HCT116 (cell line): ENCODE measurements around the gene DOCK3.

ENCODE experiments used
- CEBPB ChIP-seq: IDR thresholded peaks from 2 replicates; pipeline ENCODE4 v1.6.1; 2012; ENCODE audit warnings: low read depth
- CTCF ChIP-seq, 3 experiments: fragments of 200-600 bp in 1 of 3; sonication (generic) in 1 of 3; IDR thresholded peaks in 2 of 3; conservative IDR thresholded peaks in 1 of 3; 2 replicates each; pipeline ENCODE4 v1.5.1; 2012 to 2017; ENCODE audit warnings: low read depth in 2 of 3, low read length in 2 of 3, antibody characterized with exemption in 1 of 3, borderline replicate concordance in 1 of 3, control low read depth in 1 of 3, mild to moderate bottlenecking in 1 of 3, mixed read lengths in 1 of 3, mixed run types in 1 of 3, moderate library complexity in 1 of 3; ENCODE audit not compliant: insufficient read depth in 1 of 3
- EGR1 ChIP-seq: IDR thresholded peaks from 2 replicates; pipeline ENCODE4 v1.6.1; 2012; ENCODE audit warnings: low read depth
- EZH2 ChIP-seq: fragments of 200-600 bp; sonication (generic); IDR thresholded peaks from 2 replicates; pipeline ENCODE4 v1.6.1; 2017; ENCODE audit warnings: antibody characterized with exemption, mixed run types
- JUND ChIP-seq: IDR thresholded peaks from 2 replicates; pipeline ENCODE4 v1.6.1; 2012
- POLR2A ChIP-seq: IDR thresholded peaks from 2 replicates; pipeline ENCODE4 v1.7.0; 2011; ENCODE audit warnings: borderline replicate concordance; ENCODE audit not compliant: insufficient read depth, insufficient read length; ENCODE audit errors: extremely low read depth
- POLR2AphosphoS5 ChIP-seq: IDR thresholded peaks from 2 replicates; pipeline ENCODE4 v1.6.1; 2011; ENCODE audit warnings: mild to moderate bottlenecking, low read depth, low read length, moderate library complexity
- REST ChIP-seq: IDR thresholded peaks from 2 replicates; pipeline ENCODE4 v1.6.1; 2012; ENCODE audit warnings: low read depth
- SIN3A ChIP-seq: IDR thresholded peaks from 2 replicates; pipeline ENCODE4 v1.6.1; 2012; ENCODE audit warnings: low read depth
- SP1 ChIP-seq: IDR thresholded peaks from 2 replicates; pipeline ENCODE4 v1.6.1; 2012; ENCODE audit warnings: low read depth
- TCF7L2 ChIP-seq: IDR thresholded peaks from 2 replicates; pipeline ENCODE4 v1.7.0; 2011; ENCODE audit warnings: borderline replicate concordance, inconsistent platforms; ENCODE audit not compliant: insufficient read depth, insufficient read length; ENCODE audit errors: extremely low read depth
- ZBTB33 ChIP-seq: IDR thresholded peaks from 2 replicates; pipeline ENCODE4 v1.6.1; 2011; ENCODE audit warnings: mild to moderate bottlenecking, low read length, moderate library complexity; ENCODE audit not compliant: insufficient replicate concordance; ENCODE audit errors: extremely low read depth
- ZNF274 ChIP-seq: fragments of 200-500 bp; sonication (Bioruptor generic); IDR thresholded peaks from 2 replicates; pipeline ENCODE4 v1.6.1; 2014; ENCODE audit warnings: mild to moderate bottlenecking, low read depth, low read length, inconsistent platforms

- TF ChIP-seq SP1 (no peak), ZBTB33 (no peak), CEBPB (no peak), EZH2 (no peak), CTCF (IDR thresholded peaks at IDR 0.05 in 2 of 3, conservative IDR thresholded peaks at IDR 0.05 in 1 of 3; ENCODE audit: borderline replicate concordance in 1 of 3, insufficient read depth in 1 of 3, low read depth in 2 of 3, low read length in 2 of 3) (no peak), POLR2AphosphoS5 (no peak), ZNF274 (no peak), SIN3A (no peak), POLR2A (no peak), TCF7L2 (no peak), REST (no peak), JUND (no peak), EGR1 (no peak)
Measured at GRCh38 chr3:50657816-50658215, 16.9 kb upstream of the DOCK3 start.
